ENCODE data around the gene PFAS. TPM values are rescaled to one million over a fixed set of nuclear protein-coding genes. Genes with fewer than 3 reads are reported as not detected.

Gene PFAS
- total and polyA plus RNA-seq, 11 donors = 6.1 to 23.8 (median 13.2) TPM

- TF ChIP-seq, protein P1, sequence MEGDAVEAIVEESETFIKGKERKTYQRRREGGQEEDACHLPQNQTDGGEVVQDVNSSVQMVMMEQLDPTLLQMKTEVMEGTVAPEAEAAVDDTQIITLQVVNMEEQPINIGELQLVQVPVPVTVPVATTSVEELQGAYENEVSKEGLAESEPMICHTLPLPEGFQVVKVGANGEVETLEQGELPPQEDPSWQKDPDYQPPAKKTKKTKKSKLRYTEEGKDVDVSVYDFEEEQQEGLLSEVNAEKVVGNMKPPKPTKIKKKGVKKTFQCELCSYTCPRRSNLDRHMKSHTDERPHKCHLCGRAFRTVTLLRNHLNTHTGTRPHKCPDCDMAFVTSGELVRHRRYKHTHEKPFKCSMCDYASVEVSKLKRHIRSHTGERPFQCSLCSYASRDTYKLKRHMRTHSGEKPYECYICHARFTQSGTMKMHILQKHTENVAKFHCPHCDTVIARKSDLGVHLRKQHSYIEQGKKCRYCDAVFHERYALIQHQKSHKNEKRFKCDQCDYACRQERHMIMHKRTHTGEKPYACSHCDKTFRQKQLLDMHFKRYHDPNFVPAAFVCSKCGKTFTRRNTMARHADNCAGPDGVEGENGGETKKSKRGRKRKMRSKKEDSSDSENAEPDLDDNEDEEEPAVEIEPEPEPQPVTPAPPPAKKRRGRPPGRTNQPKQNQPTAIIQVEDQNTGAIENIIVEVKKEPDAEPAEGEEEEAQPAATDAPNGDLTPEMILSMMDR (IDR thresholded peaks at IDR 0.05) = no peak
- TF ChIP-seq POLR2A (IDR thresholded peaks at IDR 0.05) = no peak
- H3K27me3 ChIP-seq = no peaks in the 10 kb centered on the region
- WGBS, 4 donors = 91 to 95% (median 93%) methylated on average over 26 of the region's 26 CpGs
- no peaks in the 10 kb centered on the region for H3K9me3 ChIP-seq
- intact Hi-C loops (cut with DNase I) = loop anchor here in 3 of 10 donors (5.0 to 10.0 kb wide), 3 partner anchors 100 to 150 kb away; partner anchors contain the start of genes HES7 (in 2 of the 3) and KRABD2 (in 1 of the 3)
- H3K36me3 ChIP-seq = peaks cover 0 to 31% (median 29%) of the 10 kb centered on the region in 9 donors
- H3K4me3 ChIP-seq = no peak overlapping the region
- peak overlapping the region in 2 of 12 donors; percentile 72 to 99 for H3K27ac ChIP-seq
- DNase-seq = no peak
- peaks cover 0 to 31% (median 14%) of the 10 kb centered on the region in 12 donors for H3K4me1 ChIP-seq
- ATAC-seq = no peak
These were observed 23.9 kb upstream of the PFAS start for GRCh38 chr17:8224891-8225812.

DNA sequence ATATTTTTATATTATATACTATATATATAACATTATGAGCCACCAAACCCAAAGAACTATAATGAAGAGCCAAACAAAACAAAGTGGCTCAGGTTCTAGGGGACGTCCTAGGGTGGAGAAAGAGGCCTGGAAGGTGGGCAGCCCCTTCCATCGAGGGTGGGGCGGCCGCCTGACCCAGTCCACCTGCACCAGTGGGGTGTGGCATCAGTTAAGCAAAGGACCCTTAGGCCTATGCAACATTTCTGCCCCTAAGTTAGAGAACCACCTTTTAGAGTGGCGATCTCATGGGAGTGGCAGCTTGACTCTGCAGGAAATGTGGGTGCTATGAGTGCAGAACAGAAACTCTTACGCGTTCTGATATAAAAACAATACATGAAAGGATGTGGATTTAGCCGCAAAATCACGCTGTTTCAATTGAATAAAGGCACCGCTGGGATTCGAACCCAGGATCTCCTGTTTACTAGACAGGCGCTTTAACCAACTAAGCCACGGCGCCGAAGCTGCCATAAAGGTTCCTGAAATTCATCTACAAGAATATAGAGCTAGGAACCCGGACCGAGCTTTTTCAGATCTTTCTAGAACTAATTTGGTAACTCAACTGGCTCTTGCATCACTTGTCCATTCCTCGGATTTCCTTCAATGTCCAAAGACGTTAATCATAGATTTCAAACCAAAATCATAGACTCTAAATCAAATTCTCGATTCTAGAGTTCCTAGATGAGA is 23.1 kb upstream of the PFAS start:
- Histone ChIP-seq H3K9me3 (no peaks in the 10 kb centered on the region), H3K27me3 (no peaks in the 10 kb centered on the region), H3K4me1 (peaks cover 0 to 28% (median 14%) of the 10 kb centered on the region in 12 donors), H3K27ac (peak overlapping the region in 11 of 12 donors; percentile 24 to 79 (median 68)), H3K4me3 (peak overlapping the region in 9 of 12 donors; percentile 18 to 55 (median 44)), H3K36me3 (peaks cover 0 to 39% (median 37%) of the 10 kb centered on the region in 9 donors)
- TF ChIP-seq POLR2A (IDR thresholded peaks at IDR 0.05) = no peak
- TF ChIP-seq, protein P1 (IDR thresholded peaks at IDR 0.05) = no peak
- no peak for ATAC-seq
- DNase-seq = peak in 2 of 5 donors; percentile 47 to 50
- 49 to 59% (median 53%) methylated on average over 20 of the region's 20 CpGs for WGBS, 4 donors
- intact Hi-C loops (cut with DNase I) = loop anchor here in 2 of 10 donors (10.0 kb wide), 2 partner anchors 101 to 149 kb away; partner anchors contain the start of genes HES7 (in 1 of the 2) and KRABD2 (in 1 of the 2)

DNA sequence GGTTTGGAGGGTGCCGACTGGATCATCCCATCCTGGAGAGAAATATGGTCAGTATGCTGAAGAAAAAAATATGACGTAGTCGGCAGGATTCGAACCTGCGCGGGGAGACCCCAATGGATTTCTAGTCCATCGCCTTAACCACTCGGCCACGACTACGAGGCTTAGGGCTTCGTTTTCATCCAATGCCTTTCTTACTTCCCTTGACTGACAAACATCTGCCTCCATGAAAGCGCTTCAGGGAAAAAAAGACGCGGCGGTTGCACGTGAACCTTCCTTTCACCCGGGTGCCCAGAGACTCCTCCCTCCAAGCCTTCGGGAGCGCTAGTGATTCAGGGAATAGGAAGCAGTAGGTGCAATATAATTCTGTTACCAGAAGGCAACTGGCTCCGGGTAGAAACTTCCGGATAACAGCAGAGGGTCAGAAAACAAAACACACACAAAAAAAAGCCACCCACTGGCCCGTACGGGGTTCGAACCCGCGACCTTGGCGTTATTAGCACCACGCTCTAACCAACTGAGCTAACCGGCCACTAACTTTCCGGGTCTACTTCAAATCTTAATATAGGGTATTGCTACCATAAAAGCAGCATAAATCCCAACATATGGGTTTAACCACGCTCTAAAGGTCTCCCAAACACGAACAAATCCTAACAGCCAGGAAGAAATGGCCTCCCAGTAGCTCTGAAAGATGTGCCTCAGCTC is 22.4 kb upstream of the PFAS start:
- Histone ChIP-seq H3K4me3 (peak overlapping the region in 10 of 12 donors; percentile 17 to 55 (median 44)), H3K4me1 (peaks cover 0 to 28% (median 14%) of the 10 kb centered on the region in 12 donors), H3K36me3 (peaks cover under 1 to 46% (median 44%) of the 10 kb centered on the region in 9 donors), H3K27ac (peak overlapping the region in 11 of 12 donors; percentile 24 to 79 (median 68)), H3K9me3 (no peaks in the 10 kb centered on the region), H3K27me3 (no peaks in the 10 kb centered on the region)
- 7 to 11% (median 9%) methylated on average over 32 of the region's 32 CpGs for WGBS, 4 donors
- DNase-seq (peak; percentile 69 to 77 (median 75)), ATAC-seq (peak in 3 of 4 donors; percentile 4 to 11 (median 5))
- TF ChIP-seq, protein P1 (IDR thresholded peaks at IDR 0.05) = no peak
- peak in 1 of 2 donors; percentile 20 for TF ChIP-seq POLR2A (IDR thresholded peaks at IDR 0.05)
- intact Hi-C loops (cut with DNase I) = loop anchor here in 2 of 10 donors (10.0 kb wide), 2 partner anchors 102 to 148 kb away; partner anchors contain the start of genes HES7 (in 1 of the 2) and KRABD2 (in 1 of the 2)

All from heart left ventricle (tissue), 16 donors.